Measurements from ENCODE around the gene APOBEC3C. TPM values are rescaled to one million over a fixed set of nuclear protein-coding genes. Genes with fewer than 3 reads are reported as not detected.

APOBEC3C gene
- 5.2 and 18.9 TPM in 2 replicates for total RNA-seq (ENCODE audit: low replicate concordance)

- peak; percentile 90 for DNase-seq (ENCODE audit: low read depth)
- TF ChIP-seq CTCF (IDR thresholded peaks at IDR 0.05; ENCODE audit: insufficient read depth, low read length): peak; percentile 4
- peak within 1 kb of the TSS; percentile 77 for H3K4me3 ChIP-seq (ENCODE audit: low read depth, low read length)
Observed at GRCh38 chr22:39013942-39014722, at the start of gene APOBEC3C. APOBEC3C (plus strand) TSS chr22:39014257; CDS start chr22:39014363, 106 bp downstream.

- TF ChIP-seq CTCF (IDR thresholded peaks at IDR 0.05; ENCODE audit: insufficient read depth, low read length): no peak
- no peak for DNase-seq (ENCODE audit: low read depth)
- no peak overlapping the region for H3K4me3 ChIP-seq (ENCODE audit: low read depth, low read length)
Observed at GRCh38 chr22:38964306-38964705, 49.8 kb upstream of the APOBEC3C start.

GRCh38 chr22:38964989-38965388 lies 49.1 kb upstream of the APOBEC3C start:
- no peak overlapping the region for H3K4me3 ChIP-seq (ENCODE audit: low read depth, low read length)
- TF ChIP-seq CTCF (IDR thresholded peaks at IDR 0.05; ENCODE audit: insufficient read depth, low read length): no peak
- no peak for DNase-seq (ENCODE audit: low read depth)

- no peak for TF ChIP-seq CTCF (IDR thresholded peaks at IDR 0.05; ENCODE audit: insufficient read depth, low read length)
- DNase-seq (ENCODE audit: low read depth): no peak
- no peak overlapping the region for H3K4me3 ChIP-seq (ENCODE audit: low read depth, low read length)
Observed at GRCh38 chr22:38965614-38966379, 48.3 kb upstream of the APOBEC3C start.

GRCh38 chr22:38966380-38966702 lies 47.7 kb upstream of the APOBEC3C start:
- TF ChIP-seq CTCF (IDR thresholded peaks at IDR 0.05; ENCODE audit: insufficient read depth, low read length): no peak
- no peak for DNase-seq (ENCODE audit: low read depth)
- H3K4me3 ChIP-seq (ENCODE audit: low read depth, low read length): no peak overlapping the region

GRCh38 chr22:38966942-38967341 lies 47.1 kb upstream of the APOBEC3C start:
- no peak overlapping the region for H3K4me3 ChIP-seq (ENCODE audit: low read depth, low read length)

More at GRCh38 chr22:38966942-38967341, 47.1 kb upstream of the APOBEC3C start:
- no peak for TF ChIP-seq CTCF (IDR thresholded peaks at IDR 0.05; ENCODE audit: insufficient read depth, low read length)
- no peak for DNase-seq (ENCODE audit: low read depth)

Measured in fibroblast of the aortic adventitia (primary cell).